ENCODE results near the gene CLEC20A. TPM values are rescaled to one million over a fixed set of nuclear protein-coding genes. Genes with fewer than 3 reads are reported as not detected.

CLEC20A gene
- total RNA-seq, 1 donor from 2014 or later = not detected

- Mint-ChIP-seq H3K4me3 (no peak overlapping the region), H3K4me1 (no peaks in the 10 kb centered on the region), H3K36me3 (no peaks in the 10 kb centered on the region), H3K27ac (no peak overlapping the region), H3K27me3 (ENCODE audit: low read depth) (no peaks in the 10 kb centered on the region), H3K9me3 (no peaks in the 10 kb centered on the region)
- DNase-seq (ENCODE audit: low spot score in 2 of 2, unreplicated experiment in 2 of 2) = no peak
- no peak for TF ChIP-seq CTCF (IDR thresholded peaks at IDR 0.05; ENCODE audit: unreplicated experiment)
Observed at GRCh38 chr1:178492341-178492740, 4.4 kb downstream of the CLEC20A start.

- H3K4me1 Mint-ChIP-seq = no peaks in the 10 kb centered on the region
- no peaks in the 10 kb centered on the region for H3K9me3 Mint-ChIP-seq
- no peak overlapping the region for H3K4me3 Mint-ChIP-seq
- no peak overlapping the region for H3K27ac Mint-ChIP-seq
- no peak for TF ChIP-seq CTCF (IDR thresholded peaks at IDR 0.05; ENCODE audit: unreplicated experiment)
- DNase-seq (ENCODE audit: low spot score in 2 of 2, unreplicated experiment in 2 of 2) = no peak
- no peaks in the 10 kb centered on the region for H3K27me3 Mint-ChIP-seq (ENCODE audit: low read depth)
- H3K36me3 Mint-ChIP-seq = no peaks in the 10 kb centered on the region
Observed at GRCh38 chr1:178491721-178492120, 5.0 kb downstream of the CLEC20A start.

GRCh38 chr1:178490967-178491366, 5.8 kb downstream of the CLEC20A start:
- Mint-ChIP-seq H3K4me3 (no peak overlapping the region), H3K27ac (no peak overlapping the region), H3K9me3 (no peaks in the 10 kb centered on the region), H3K27me3 (ENCODE audit: low read depth) (no peaks in the 10 kb centered on the region), H3K4me1 (no peaks in the 10 kb centered on the region), H3K36me3 (no peaks in the 10 kb centered on the region)
- DNase-seq (ENCODE audit: low spot score in 2 of 2, unreplicated experiment in 2 of 2) = no peak
- no peak for TF ChIP-seq CTCF (IDR thresholded peaks at IDR 0.05; ENCODE audit: unreplicated experiment)

- Mint-ChIP-seq H3K9me3 (no peaks in the 10 kb centered on the region), H3K4me3 (no peak overlapping the region), H3K27ac (no peak overlapping the region), H3K4me1 (no peaks in the 10 kb centered on the region), H3K27me3 (ENCODE audit: low read depth) (no peaks in the 10 kb centered on the region), H3K36me3 (no peaks in the 10 kb centered on the region)
- TF ChIP-seq CTCF (IDR thresholded peaks at IDR 0.05; ENCODE audit: unreplicated experiment) = no peak
- DNase-seq (ENCODE audit: low spot score in 2 of 2, unreplicated experiment in 2 of 2) = no peak
Observed at GRCh38 chr1:178490136-178490535, 6.6 kb downstream of the CLEC20A start.

GRCh38 chr1:178489399-178489798, 7.4 kb downstream of the CLEC20A start:
- H3K36me3 Mint-ChIP-seq = no peaks in the 10 kb centered on the region
- no peak for TF ChIP-seq CTCF (IDR thresholded peaks at IDR 0.05; ENCODE audit: unreplicated experiment)
- DNase-seq (ENCODE audit: low spot score in 2 of 2, unreplicated experiment in 2 of 2) = no peak
- H3K27me3 Mint-ChIP-seq (ENCODE audit: low read depth) = no peaks in the 10 kb centered on the region
- H3K9me3 Mint-ChIP-seq = no peaks in the 10 kb centered on the region
- H3K4me1 Mint-ChIP-seq = no peaks in the 10 kb centered on the region
- no peak overlapping the region for H3K27ac Mint-ChIP-seq
- no peak overlapping the region for H3K4me3 Mint-ChIP-seq

GRCh38 chr1:178488393-178488792, 8.4 kb downstream of the CLEC20A start:
- no peak for TF ChIP-seq CTCF (IDR thresholded peaks at IDR 0.05; ENCODE audit: unreplicated experiment)
- Mint-ChIP-seq H3K4me3 (no peak overlapping the region), H3K9me3 (no peaks in the 10 kb centered on the region), H3K27ac (no peak overlapping the region), H3K27me3 (ENCODE audit: low read depth) (no peaks in the 10 kb centered on the region), H3K36me3 (no peaks in the 10 kb centered on the region), H3K4me1 (no peaks in the 10 kb centered on the region)
- no peak for DNase-seq (ENCODE audit: low spot score in 2 of 2, unreplicated experiment in 2 of 2)
